Measurements from ENCODE around the gene TPST1. TPM values are rescaled to one million over a fixed set of nuclear protein-coding genes. Genes with fewer than 3 reads are reported as not detected.

TPST1 gene
- total RNA-seq, 1 experiment from 2014 or later = 15.0 TPM

GRCh38 chr7:66255534-66256100 is 50.5 kb downstream of the TPST1 start:
- Mint-ChIP-seq H3K4me3 (no peak overlapping the region), H3K36me3 (no peaks in the 10 kb centered on the region), H3K27me3 (ENCODE audit: low read depth) (no peaks in the 10 kb centered on the region), H3K9me3 (no peaks in the 10 kb centered on the region), H3K4me1 (peaks cover 13% of the 10 kb centered on the region), H3K27ac (no peak overlapping the region)
- ATAC-seq = no peak
- ChIA-PET POLR2A (no interaction called here), CTCF (no interaction called here)
- TF ChIP-seq ZBTB43 (CRISPR knock-in tag; IDR thresholded peaks at IDR 0.05) = no peak
- TF ChIP-seq, protein P1, sequence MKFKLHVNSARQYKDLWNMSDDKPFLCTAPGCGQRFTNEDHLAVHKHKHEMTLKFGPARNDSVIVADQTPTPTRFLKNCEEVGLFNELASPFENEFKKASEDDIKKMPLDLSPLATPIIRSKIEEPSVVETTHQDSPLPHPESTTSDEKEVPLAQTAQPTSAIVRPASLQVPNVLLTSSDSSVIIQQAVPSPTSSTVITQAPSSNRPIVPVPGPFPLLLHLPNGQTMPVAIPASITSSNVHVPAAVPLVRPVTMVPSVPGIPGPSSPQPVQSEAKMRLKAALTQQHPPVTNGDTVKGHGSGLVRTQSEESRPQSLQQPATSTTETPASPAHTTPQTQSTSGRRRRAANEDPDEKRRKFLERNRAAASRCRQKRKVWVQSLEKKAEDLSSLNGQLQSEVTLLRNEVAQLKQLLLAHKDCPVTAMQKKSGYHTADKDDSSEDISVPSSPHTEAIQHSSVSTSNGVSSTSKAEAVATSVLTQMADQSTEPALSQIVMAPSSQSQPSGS (CRISPR knock-in tag; IDR thresholded peaks at IDR 0.05; ENCODE audit: borderline replicate concordance, low read depth) = no peak
- no peak for TF ChIP-seq TP53 (CRISPR knock-in tag; IDR thresholded peaks at IDR 0.05)
- TF ChIP-seq KAT7 (CRISPR knock-in tag; IDR thresholded peaks at IDR 0.05; ENCODE audit: borderline replicate concordance) = no peak
- TF ChIP-seq ATF6 (CRISPR knock-in tag; IDR thresholded peaks at IDR 0.05) = no peak
- no peak for TF ChIP-seq AR (CRISPR knock-in tag; IDR thresholded peaks at IDR 0.05)
- TF ChIP-seq SMAD3 (CRISPR knock-in tag; IDR thresholded peaks at IDR 0.05; ENCODE audit: borderline replicate concordance) = no peak
- TF ChIP-seq, protein P2, sequence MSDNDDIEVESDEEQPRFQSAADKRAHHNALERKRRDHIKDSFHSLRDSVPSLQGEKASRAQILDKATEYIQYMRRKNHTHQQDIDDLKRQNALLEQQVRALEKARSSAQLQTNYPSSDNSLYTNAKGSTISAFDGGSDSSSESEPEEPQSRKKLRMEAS (CRISPR knock-in tag; IDR thresholded peaks at IDR 0.05) = no peak
- TF ChIP-seq ZNF263 (CRISPR knock-in tag; IDR thresholded peaks at IDR 0.05; ENCODE audit: low read depth) = no peak
- TF ChIP-seq CREB1 (CRISPR knock-in tag; IDR thresholded peaks at IDR 0.05) = no peak
- TF ChIP-seq E2F5 (CRISPR knock-in tag; IDR thresholded peaks at IDR 0.05) = no peak
- no peak for TF ChIP-seq ZNF232 (CRISPR knock-in tag; IDR thresholded peaks at IDR 0.05)
- TF ChIP-seq GTF2I (CRISPR knock-in tag; conservative IDR thresholded peaks at IDR 0.05) = no peak
- no peak for TF ChIP-seq SP1 (CRISPR knock-in tag; conservative IDR thresholded peaks at IDR 0.05)
- TF ChIP-seq RELA (CRISPR knock-in tag; IDR thresholded peaks at IDR 0.05; ENCODE audit: borderline replicate concordance) = no peak
- TF ChIP-seq, protein P3, sequence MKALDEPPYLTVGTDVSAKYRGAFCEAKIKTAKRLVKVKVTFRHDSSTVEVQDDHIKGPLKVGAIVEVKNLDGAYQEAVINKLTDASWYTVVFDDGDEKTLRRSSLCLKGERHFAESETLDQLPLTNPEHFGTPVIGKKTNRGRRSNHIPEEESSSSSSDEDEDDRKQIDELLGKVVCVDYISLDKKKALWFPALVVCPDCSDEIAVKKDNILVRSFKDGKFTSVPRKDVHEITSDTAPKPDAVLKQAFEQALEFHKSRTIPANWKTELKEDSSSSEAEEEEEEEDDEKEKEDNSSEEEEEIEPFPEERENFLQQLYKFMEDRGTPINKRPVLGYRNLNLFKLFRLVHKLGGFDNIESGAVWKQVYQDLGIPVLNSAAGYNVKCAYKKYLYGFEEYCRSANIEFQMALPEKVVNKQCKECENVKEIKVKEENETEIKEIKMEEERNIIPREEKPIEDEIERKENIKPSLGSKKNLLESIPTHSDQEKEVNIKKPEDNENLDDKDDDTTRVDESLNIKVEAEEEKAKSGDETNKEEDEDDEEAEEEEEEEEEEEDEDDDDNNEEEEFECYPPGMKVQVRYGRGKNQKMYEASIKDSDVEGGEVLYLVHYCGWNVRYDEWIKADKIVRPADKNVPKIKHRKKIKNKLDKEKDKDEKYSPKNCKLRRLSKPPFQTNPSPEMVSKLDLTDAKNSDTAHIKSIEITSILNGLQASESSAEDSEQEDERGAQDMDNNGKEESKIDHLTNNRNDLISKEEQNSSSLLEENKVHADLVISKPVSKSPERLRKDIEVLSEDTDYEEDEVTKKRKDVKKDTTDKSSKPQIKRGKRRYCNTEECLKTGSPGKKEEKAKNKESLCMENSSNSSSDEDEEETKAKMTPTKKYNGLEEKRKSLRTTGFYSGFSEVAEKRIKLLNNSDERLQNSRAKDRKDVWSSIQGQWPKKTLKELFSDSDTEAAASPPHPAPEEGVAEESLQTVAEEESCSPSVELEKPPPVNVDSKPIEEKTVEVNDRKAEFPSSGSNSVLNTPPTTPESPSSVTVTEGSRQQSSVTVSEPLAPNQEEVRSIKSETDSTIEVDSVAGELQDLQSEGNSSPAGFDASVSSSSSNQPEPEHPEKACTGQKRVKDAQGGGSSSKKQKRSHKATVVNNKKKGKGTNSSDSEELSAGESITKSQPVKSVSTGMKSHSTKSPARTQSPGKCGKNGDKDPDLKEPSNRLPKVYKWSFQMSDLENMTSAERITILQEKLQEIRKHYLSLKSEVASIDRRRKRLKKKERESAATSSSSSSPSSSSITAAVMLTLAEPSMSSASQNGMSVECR (CRISPR knock-in tag; IDR thresholded peaks at IDR 0.05; ENCODE audit: borderline replicate concordance) = no peak
- TF ChIP-seq GABPB1 (CRISPR knock-in tag; IDR thresholded peaks at IDR 0.05) = no peak
- no peak for DNase-seq (ENCODE audit: low spot score)
